ENCODE results near the gene KIF18A. TPM values are rescaled to one million over a fixed set of nuclear protein-coding genes. Genes with fewer than 3 reads are reported as not detected.

The KIF18A gene
- total and polyA plus RNA-seq, 9 of the 15 experiments (the other 6 are each of a cell fraction or from before 2014, with no cell fraction given) = 15.1 to 36.1 (median 24.3) TPM

- TF ChIP-seq ZNF407 (IDR thresholded peaks at IDR 0.05; ENCODE audit: low read depth) (no peak), KLF6 (CRISPR knock-in tag; IDR thresholded peaks at IDR 0.05; ENCODE audit: borderline replicate concordance) (0 out of 2 replicates have a peak, but pooled peaks have one; percentile 3), ZNF561 (CRISPR knock-in tag; conservative IDR thresholded peaks at IDR 0.05) (no peak), KDM1A (IDR thresholded peaks at IDR 0.05) (no peak), ETV6 (IDR thresholded peaks at IDR 0.05; ENCODE audit: borderline replicate concordance in 1 of 2, low read depth in 2 of 2, low read length in 1 of 2) (no peak), ETV6 (CRISPR knock-in tag; IDR thresholded peaks at IDR 0.05; ENCODE audit: borderline replicate concordance) (no peak), SMARCE1 (IDR thresholded peaks at IDR 0.05) (no peak), FOXA3 (CRISPR knock-in tag; conservative IDR thresholded peaks at IDR 0.05 in 1 of 2, IDR thresholded peaks at IDR 0.05 in 1 of 2) (no peak), E2F8 (IDR thresholded peaks at IDR 0.05; ENCODE audit: low read depth, partially characterized antibody) (peak; percentile 38), ZNF436 (CRISPR knock-in tag; IDR thresholded peaks at IDR 0.05) (no peak), ZNF655 (CRISPR knock-in tag; IDR thresholded peaks at IDR 0.05) (0 out of 2 replicates have a peak, but pooled peaks have one; percentile 6), E2F3 (CRISPR knock-in tag; IDR thresholded peaks at IDR 0.05) (no peak), ZSCAN29 (IDR thresholded peaks at IDR 0.05) (no peak; the same call in 1 of the 2 replicates), ZFPM2 (CRISPR knock-in tag; IDR thresholded peaks at IDR 0.05) (no peak)
These were observed 2.3 kb upstream of the KIF18A start (continued) for GRCh38 chr11:28110108-28110820.

Measured in K562 (cell line).